Measurements from ENCODE around the gene SPRR2F. TPM values are rescaled to one million over a fixed set of nuclear protein-coding genes. Genes with fewer than 3 reads are reported as not detected.
"Not testable (repeated sequence)": the region's sequence is repeated elsewhere in the genome, so short reads cannot be mapped to it uniquely, and the experiment has no call there.

Gene SPRR2F
- total RNA-seq, 2 experiments from 2014 or later: not detected

GRCh38 chr1:153120945-153121344 is 7.6 kb upstream of the SPRR2F start:
- ChIA-PET CTCF (no interaction called here), POLR2A (no interaction called here)
- DNase-seq: no peak
- peaks cover 4% of the 10 kb centered on the region for H3K9me3 Mint-ChIP-seq (ENCODE audit: insufficient read depth)
- no peaks in the 10 kb centered on the region for H3K36me3 Mint-ChIP-seq (ENCODE audit: low read depth)
- H3K4me3 Mint-ChIP-seq: no peak overlapping the region
- H3K27me3 Mint-ChIP-seq (ENCODE audit: low read depth): peaks cover 12% of the 10 kb centered on the region
- no peaks in the 10 kb centered on the region for H3K4me1 Mint-ChIP-seq (ENCODE audit: low read depth)
- H3K27ac Mint-ChIP-seq: no peak overlapping the region
- no peak for ATAC-seq

GRCh38 chr1:153119491-153119971 is 6.2 kb upstream of the SPRR2F start:
- DNase-seq: no peak
- Mint-ChIP-seq H3K36me3 (ENCODE audit: low read depth) (no peaks in the 10 kb centered on the region), H3K4me3 (no peak overlapping the region), H3K27ac (no peak overlapping the region), H3K9me3 (ENCODE audit: insufficient read depth) (no peaks in the 10 kb centered on the region), H3K4me1 (ENCODE audit: low read depth) (no peaks in the 10 kb centered on the region), H3K27me3 (ENCODE audit: low read depth) (peaks cover 9% of the 10 kb centered on the region)
- ChIA-PET POLR2A (no interaction called here), CTCF (no interaction called here)
- no peak for ATAC-seq

GRCh38 chr1:153115264-153115663 is 1.9 kb upstream of the SPRR2F start:
- H3K27me3 Mint-ChIP-seq (ENCODE audit: low read depth); ATAC-seq; CTCF ChIA-PET; H3K36me3 Mint-ChIP-seq (ENCODE audit: low read depth); H3K9me3 Mint-ChIP-seq (ENCODE audit: insufficient read depth); H3K4me3 Mint-ChIP-seq; POLR2A ChIA-PET; H3K27ac Mint-ChIP-seq; H3K4me1 Mint-ChIP-seq (ENCODE audit: low read depth); DNase-seq: not testable (repeated sequence)

- H3K36me3 Mint-ChIP-seq (ENCODE audit: low read depth); H3K4me1 Mint-ChIP-seq (ENCODE audit: low read depth); ATAC-seq; H3K27ac Mint-ChIP-seq; CTCF ChIA-PET; H3K27me3 Mint-ChIP-seq (ENCODE audit: low read depth); POLR2A ChIA-PET; H3K4me3 Mint-ChIP-seq; DNase-seq; H3K9me3 Mint-ChIP-seq (ENCODE audit: insufficient read depth): not testable (repeated sequence)
Measured at GRCh38 chr1:153112454-153112853, 862 bp downstream of the SPRR2F start.

GRCh38 chr1:153100245-153100644 is 13.1 kb downstream of the SPRR2F start:
- H3K4me1 Mint-ChIP-seq (ENCODE audit: low read depth): no peaks in the 10 kb centered on the region
- H3K9me3 Mint-ChIP-seq (ENCODE audit: insufficient read depth): no peaks in the 10 kb centered on the region
- ATAC-seq (no peak), DNase-seq (no peak)
- H3K27ac Mint-ChIP-seq: no peak overlapping the region
- CTCF ChIA-PET: no interaction called here
- POLR2A ChIA-PET: no interaction called here
- H3K27me3 Mint-ChIP-seq (ENCODE audit: low read depth): peaks cover 15% of the 10 kb centered on the region
- no peaks in the 10 kb centered on the region for H3K36me3 Mint-ChIP-seq (ENCODE audit: low read depth)
- H3K4me3 Mint-ChIP-seq: no peak overlapping the region

- Mint-ChIP-seq H3K27me3 (ENCODE audit: low read depth) (peaks cover 12% of the 10 kb centered on the region), H3K9me3 (ENCODE audit: insufficient read depth) (no peaks in the 10 kb centered on the region), H3K4me3 (no peak overlapping the region), H3K4me1 (ENCODE audit: low read depth) (no peaks in the 10 kb centered on the region), H3K27ac (no peak overlapping the region), H3K36me3 (ENCODE audit: low read depth) (no peaks in the 10 kb centered on the region)
- no peak for ATAC-seq
- DNase-seq: no peak
- ChIA-PET CTCF (no interaction called here), POLR2A (no interaction called here)
Measured at GRCh38 chr1:153099461-153100045, 13.8 kb downstream of the SPRR2F start.

GRCh38 chr1:153095764-153096163 is 17.6 kb downstream of the SPRR2F start:
- CTCF ChIA-PET: no interaction called here
- Mint-ChIP-seq H3K4me3 (no peak overlapping the region), H3K36me3 (ENCODE audit: low read depth) (no peaks in the 10 kb centered on the region), H3K9me3 (ENCODE audit: insufficient read depth) (no peaks in the 10 kb centered on the region), H3K4me1 (ENCODE audit: low read depth) (no peaks in the 10 kb centered on the region), H3K27ac (no peak overlapping the region), H3K27me3 (ENCODE audit: low read depth) (peaks cover 9% of the 10 kb centered on the region)
- POLR2A ChIA-PET: no interaction called here
- DNase-seq (no peak), ATAC-seq (no peak)

GRCh38 chr1:153094426-153094825 is 18.9 kb downstream of the SPRR2F start, which contains the start of gene SPRR2E:
Gene SPRR2E (minus strand): TSS chr1:153094526. CDS start chr1:153093751, 775 bp downstream.
- ATAC-seq (no peak), DNase-seq (no peak)
- H3K4me3 Mint-ChIP-seq: no peak within 1 kb of the TSS
- ChIA-PET POLR2A (no interaction called here), CTCF (no interaction called here)
- H3K4me1 Mint-ChIP-seq (ENCODE audit: low read depth): no peaks in the 10 kb centered on the region
- H3K36me3 Mint-ChIP-seq (ENCODE audit: low read depth): no peaks in the 10 kb centered on the region
- H3K27ac Mint-ChIP-seq: no peak within 1 kb of the TSS
- H3K9me3 Mint-ChIP-seq (ENCODE audit: insufficient read depth): no peaks in the 10 kb centered on the region
- H3K27me3 Mint-ChIP-seq (ENCODE audit: low read depth): peaks cover 6% of the 10 kb centered on the region

GRCh38 chr1:153087652-153088051 is 25.7 kb downstream of the SPRR2F start:
- ChIA-PET POLR2A (no interaction called here), CTCF (no interaction called here)
- H3K9me3 Mint-ChIP-seq (ENCODE audit: insufficient read depth): no peaks in the 10 kb centered on the region
- H3K4me3 Mint-ChIP-seq: no peak overlapping the region
- no peaks in the 10 kb centered on the region for H3K36me3 Mint-ChIP-seq (ENCODE audit: low read depth)
- DNase-seq: no peak
- H3K27me3 Mint-ChIP-seq (ENCODE audit: low read depth): peaks cover 16% of the 10 kb centered on the region
- no peak overlapping the region for H3K27ac Mint-ChIP-seq
- no peaks in the 10 kb centered on the region for H3K4me1 Mint-ChIP-seq (ENCODE audit: low read depth)
- ATAC-seq: no peak

- H3K4me3 Mint-ChIP-seq: no peak overlapping the region
- no peak overlapping the region for H3K27ac Mint-ChIP-seq
- peaks cover 12% of the 10 kb centered on the region for H3K27me3 Mint-ChIP-seq (ENCODE audit: low read depth)
- H3K9me3 Mint-ChIP-seq (ENCODE audit: insufficient read depth): no peaks in the 10 kb centered on the region
- H3K36me3 Mint-ChIP-seq (ENCODE audit: low read depth): no peaks in the 10 kb centered on the region
- ChIA-PET CTCF (no interaction called here), POLR2A (no interaction called here)
- DNase-seq: no peak
- H3K4me1 Mint-ChIP-seq (ENCODE audit: low read depth): no peaks in the 10 kb centered on the region
- ATAC-seq: no peak
Measured at GRCh38 chr1:153081736-153082135, 31.6 kb downstream of the SPRR2F start.

GRCh38 chr1:153072806-153073726 is 40.2 kb downstream of the SPRR2F start:
- ATAC-seq: no peak
- Mint-ChIP-seq H3K27me3 (ENCODE audit: low read depth) (no peaks in the 10 kb centered on the region), H3K4me3 (no peak overlapping the region), H3K36me3 (ENCODE audit: low read depth) (no peaks in the 10 kb centered on the region), H3K27ac (no peak overlapping the region), H3K9me3 (ENCODE audit: insufficient read depth) (no peaks in the 10 kb centered on the region), H3K4me1 (ENCODE audit: low read depth) (no peaks in the 10 kb centered on the region)
- ChIA-PET POLR2A (no interaction called here), CTCF (no interaction called here)
- DNase-seq: no peak

- POLR2A ChIA-PET: no interaction called here
- Mint-ChIP-seq H3K36me3 (ENCODE audit: low read depth) (no peaks in the 10 kb centered on the region), H3K4me1 (ENCODE audit: low read depth) (no peaks in the 10 kb centered on the region), H3K4me3 (no peak within 1 kb of the TSS), H3K27ac (no peak within 1 kb of the TSS), H3K27me3 (ENCODE audit: low read depth) (peaks cover 4% of the 10 kb centered on the region), H3K9me3 (ENCODE audit: insufficient read depth) (no peaks in the 10 kb centered on the region)
- CTCF ChIA-PET: no interaction called here
- no peak for DNase-seq
- no peak for ATAC-seq
Measured at GRCh38 chr1:153071511-153071910, 41.8 kb downstream of the SPRR2F start, which contains the start of gene SPRR2B. Gene SPRR2B (minus strand): TSS chr1:153071611. CDS start chr1:153070839, 772 bp downstream.
